MG63 (cell line): ENCODE measurements around the gene RRP12. TPM values are rescaled to one million over a fixed set of nuclear protein-coding genes. Genes with fewer than 3 reads are reported as not detected.

Experiments
- DNase-seq: peaks from one replicate; pipeline ENCODE4 v3.0.0-alpha.2; 2020
- H3K27me3 ChIP-seq: fragments of 250-450 bp; sonication (Bioruptor Pico); 2 replicates; pipeline ENCODE4 v1.5.1; 2020; ENCODE audit warnings: mild to moderate bottlenecking, moderate library complexity
- H3K36me3 ChIP-seq: fragments of 250-450 bp; sonication (Bioruptor Pico); 2 replicates; pipeline ENCODE4 v1.5.1; 2020; ENCODE audit warnings: mild to moderate bottlenecking, moderate library complexity
- H3K4me3 ChIP-seq: fragments of 250-450 bp; sonication (Bioruptor Pico); 2 replicates; pipeline ENCODE4 v1.5.1; 2020; ENCODE audit warnings: mild to moderate bottlenecking, moderate library complexity
- H3K9me3 ChIP-seq: fragments of 250-450 bp; sonication (Bioruptor Pico); 2 replicates; pipeline ENCODE4 v1.5.1; 2020; ENCODE audit warnings: mild to moderate bottlenecking, moderate library complexity
- total RNA-seq: library from RNA; depleted of rRNA; stranded (reverse); fragments of >200 nt; shearing (Covaris generic); gene quantifications from 2 replicates; pipeline ENCODE4 v1.2.3, GENCODE V29; 2014; ENCODE audit warnings: low replicate concordance; rRNA removed

The RRP12 gene
- total RNA-seq, 1 experiment from 2014 or later, result 34.7 TPM

DNA sequence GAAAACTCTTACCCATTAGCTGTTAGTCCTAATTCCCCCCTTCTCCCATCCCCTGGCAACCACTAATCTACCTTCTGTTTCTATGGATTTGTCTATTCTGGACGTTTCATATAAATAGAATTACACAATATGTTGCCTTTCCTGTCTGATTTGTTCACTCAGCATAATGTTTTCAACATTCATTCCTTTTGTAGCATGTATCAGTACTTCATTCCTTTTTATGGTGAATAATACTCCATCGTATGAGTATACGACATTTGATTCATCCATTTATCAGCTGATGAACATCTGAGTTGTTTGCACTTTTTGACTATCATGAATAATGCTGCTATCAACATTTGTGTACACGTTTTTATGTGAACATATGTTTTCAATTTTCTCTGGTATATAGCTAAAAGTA lies 86.5 kb downstream of the RRP12 start:
- no peaks in the 10 kb centered on the region for H3K9me3 ChIP-seq
- no peaks in the 10 kb centered on the region for H3K27me3 ChIP-seq
- no peak for DNase-seq
- H3K36me3 ChIP-seq, result no peaks in the 10 kb centered on the region
- H3K4me3 ChIP-seq, result no peak overlapping the region

DNA sequence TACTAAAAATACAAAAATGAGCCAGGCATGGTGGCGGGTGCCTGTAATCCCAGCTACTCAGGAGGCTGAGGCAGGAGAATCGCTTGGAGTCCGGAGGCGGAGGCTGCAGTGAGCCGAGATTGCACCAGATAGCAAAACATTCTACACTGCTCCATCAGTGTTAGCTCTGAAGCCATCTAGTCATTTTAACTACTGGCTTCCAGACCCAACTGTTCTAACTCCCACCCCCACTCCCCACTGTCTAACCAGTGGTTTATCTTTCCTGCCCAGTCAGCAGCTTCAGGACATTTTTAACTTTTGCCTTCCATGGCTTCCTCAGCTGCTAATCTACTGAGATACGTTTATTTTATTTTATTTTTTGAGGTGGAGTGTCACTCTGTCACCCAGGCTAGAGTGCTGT lies 88.2 kb downstream of the RRP12 start:
- DNase-seq, result no peak
- Histone ChIP-seq H3K9me3 (no peaks in the 10 kb centered on the region), H3K27me3 (no peaks in the 10 kb centered on the region), H3K4me3 (no peak overlapping the region), H3K36me3 (no peaks in the 10 kb centered on the region)

- no peak for DNase-seq
- Histone ChIP-seq H3K36me3 (no peaks in the 10 kb centered on the region), H3K9me3 (no peaks in the 10 kb centered on the region), H3K27me3 (no peaks in the 10 kb centered on the region), H3K4me3 (no peak overlapping the region)
These were observed 90.0 kb downstream of the RRP12 start for GRCh38 chr10:97311111-97311626.

DNA sequence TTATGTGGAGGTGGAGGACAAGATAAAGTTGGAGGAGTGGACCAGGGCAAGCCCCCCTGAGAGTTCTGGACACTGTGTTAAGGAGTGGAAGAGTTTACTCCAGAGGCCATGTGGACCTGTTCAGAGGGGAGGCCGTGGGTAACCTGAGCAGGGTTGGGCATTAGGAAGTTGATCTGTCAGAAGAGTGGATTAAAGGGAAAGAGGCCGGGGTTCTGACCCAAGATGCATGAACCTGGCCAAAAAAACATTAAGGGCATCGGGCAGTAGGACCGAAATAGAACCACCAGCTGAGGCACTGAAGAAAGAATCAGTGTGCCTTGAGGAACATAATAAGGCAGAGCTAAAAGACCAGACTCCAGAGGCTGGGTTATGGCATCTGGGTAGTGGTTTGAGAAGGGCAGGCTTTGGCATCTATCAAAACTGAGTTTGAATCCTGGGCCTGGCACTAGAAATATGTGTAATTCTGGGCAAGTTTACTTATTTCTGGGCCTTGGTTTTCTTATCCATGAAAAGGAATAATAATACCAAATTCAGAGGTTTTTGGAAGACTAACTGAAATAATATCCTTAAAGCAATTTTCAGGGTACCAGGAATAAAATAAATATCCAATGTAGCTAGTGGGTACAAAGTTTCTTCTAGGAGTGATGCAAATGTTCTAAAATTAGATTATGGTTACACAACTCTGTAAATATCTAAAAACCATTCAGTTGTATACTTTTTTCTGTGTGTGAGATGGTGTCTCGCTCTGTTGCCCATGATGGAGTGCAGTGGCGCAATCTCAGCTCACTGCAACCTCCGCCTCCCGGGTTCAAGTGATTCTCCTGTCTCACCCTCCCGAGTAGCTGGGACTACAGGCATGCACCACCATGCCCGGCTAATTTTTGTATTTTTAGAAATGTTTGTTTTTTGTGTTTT lies 93.0 kb downstream of the RRP12 start:
- H3K27me3 ChIP-seq, result no peaks in the 10 kb centered on the region
- H3K36me3 ChIP-seq, result no peaks in the 10 kb centered on the region
- DNase-seq, result no peak
- H3K9me3 ChIP-seq, result no peaks in the 10 kb centered on the region
- H3K4me3 ChIP-seq, result no peak overlapping the region

DNA sequence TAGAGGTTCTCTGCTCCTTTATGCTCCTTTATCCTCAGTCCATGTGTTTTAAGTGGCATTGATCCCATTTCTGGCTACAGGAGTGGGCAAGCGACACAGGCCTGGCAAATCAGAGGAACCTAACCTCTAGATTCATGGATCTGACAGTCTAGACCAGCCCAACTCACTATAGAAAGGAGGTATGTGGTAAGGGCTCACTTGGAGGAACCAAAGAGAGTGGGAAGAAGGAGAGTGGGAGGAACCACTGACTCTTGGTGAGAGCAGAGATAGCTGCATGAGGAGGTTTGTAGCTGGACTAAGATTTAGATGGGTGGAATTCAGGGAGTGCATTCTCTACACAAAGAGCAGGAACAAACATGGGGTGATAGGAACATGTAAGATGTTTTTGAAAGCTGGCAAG lies 93.7 kb downstream of the RRP12 start:
- Histone ChIP-seq H3K4me3 (no peak overlapping the region), H3K9me3 (no peaks in the 10 kb centered on the region), H3K27me3 (no peaks in the 10 kb centered on the region), H3K36me3 (no peaks in the 10 kb centered on the region)
- DNase-seq, result no peak

Other genes with a start within 250 kb of the RRP12 start
- gene SLIT1, start 215.4 kb downstream of the RRP12 start, total RNA-seq, result not detected in 2 replicates
- gene ARHGAP19, start 108.7 kb downstream of the RRP12 start, total RNA-seq, result 1.7 and 3.2 TPM in 2 replicates
- gene FRAT1, start 82.1 kb downstream of the RRP12 start, total RNA-seq, result 3.8 and 5.9 TPM in 2 replicates
- gene FRAT2, start 66.6 kb downstream of the RRP12 start, total RNA-seq, result 4.7 and 15.4 TPM in 2 replicates
- gene PGAM1, start 24.9 kb upstream of the RRP12 start, total RNA-seq, result 577 and 749 TPM in 2 replicates
- gene EXOSC1, start 44.7 kb upstream of the RRP12 start, total RNA-seq, result 42.8 and 45.6 TPM in 2 replicates
- 40.4 and 41.5 TPM in 2 replicates for gene ZDHHC16, start 44.8 kb upstream of the RRP12 start, total RNA-seq
- 44.3 and 57.6 TPM in 2 replicates for gene MMS19, start 97.1 kb upstream of the RRP12 start, total RNA-seq
- gene UBTD1, start 97.6 kb upstream of the RRP12 start, total RNA-seq, result 19.3 and 29.7 TPM in 2 replicates
- not detected in 2 replicates for gene ANKRD2, start 171.4 kb upstream of the RRP12 start, total RNA-seq
- 5.0 and 6.7 TPM in 2 replicates for gene HOGA1, start 183.0 kb upstream of the RRP12 start, total RNA-seq
- gene C10orf62, start 188.4 kb upstream of the RRP12 start, total RNA-seq, result not detected in 2 replicates
- gene MORN4, start 232.2 kb upstream of the RRP12 start, total RNA-seq, result 5.7 and 7.0 TPM in 2 replicates
- 25.8 and 28.1 TPM in 2 replicates for gene PI4K2A, start 239.3 kb upstream of the RRP12 start, total RNA-seq